Esophagus muscularis mucosa (tissue), 3 donors: ENCODE measurements around the gene POLK.

Experiments
- EP300 ChIP-seq: sonication (generic); formaldehyde crosslinking; IDR thresholded peaks from one replicate; pipeline ENCODE4 v1.6.1; 2017; ENCODE audit warnings: antibody characterized with exemption
- TF ChIP-seq, protein P1 (sequence below), 3 experiments: fragments of 200-600 bp in 2 of 3; fragments of 450-650 bp in 1 of 3; sonication (generic) in 2 of 3; IDR thresholded peaks; one replicate each; pipeline ENCODE4 v1.5.1; 2017 to 2019; ENCODE audit warnings: antibody characterized with exemption in 3 of 3, mild to moderate bottlenecking in 2 of 3, moderate library complexity in 1 of 3

DNA sequence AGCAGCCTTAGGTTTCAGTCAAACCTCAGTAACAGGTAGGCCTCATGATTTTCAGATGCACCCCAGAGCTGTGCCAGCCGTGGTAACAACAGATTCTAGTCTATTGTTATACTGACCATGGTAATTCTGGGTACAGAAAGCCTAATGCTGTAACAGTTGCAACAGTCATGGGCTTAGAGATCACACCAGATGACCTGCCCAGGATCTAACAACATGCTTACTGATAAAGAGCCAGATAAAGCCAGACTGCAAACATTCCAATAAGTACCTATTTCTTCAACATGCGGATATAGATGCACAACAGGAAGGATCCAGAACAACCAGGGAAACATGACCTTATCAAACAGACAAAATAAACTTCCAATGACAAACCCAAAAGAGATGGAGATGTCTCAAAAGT lies 43.1 kb upstream of the POLK start:
- TF ChIP-seq, protein P1, sequence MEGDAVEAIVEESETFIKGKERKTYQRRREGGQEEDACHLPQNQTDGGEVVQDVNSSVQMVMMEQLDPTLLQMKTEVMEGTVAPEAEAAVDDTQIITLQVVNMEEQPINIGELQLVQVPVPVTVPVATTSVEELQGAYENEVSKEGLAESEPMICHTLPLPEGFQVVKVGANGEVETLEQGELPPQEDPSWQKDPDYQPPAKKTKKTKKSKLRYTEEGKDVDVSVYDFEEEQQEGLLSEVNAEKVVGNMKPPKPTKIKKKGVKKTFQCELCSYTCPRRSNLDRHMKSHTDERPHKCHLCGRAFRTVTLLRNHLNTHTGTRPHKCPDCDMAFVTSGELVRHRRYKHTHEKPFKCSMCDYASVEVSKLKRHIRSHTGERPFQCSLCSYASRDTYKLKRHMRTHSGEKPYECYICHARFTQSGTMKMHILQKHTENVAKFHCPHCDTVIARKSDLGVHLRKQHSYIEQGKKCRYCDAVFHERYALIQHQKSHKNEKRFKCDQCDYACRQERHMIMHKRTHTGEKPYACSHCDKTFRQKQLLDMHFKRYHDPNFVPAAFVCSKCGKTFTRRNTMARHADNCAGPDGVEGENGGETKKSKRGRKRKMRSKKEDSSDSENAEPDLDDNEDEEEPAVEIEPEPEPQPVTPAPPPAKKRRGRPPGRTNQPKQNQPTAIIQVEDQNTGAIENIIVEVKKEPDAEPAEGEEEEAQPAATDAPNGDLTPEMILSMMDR (IDR thresholded peaks at IDR 0.05): no peak
- TF ChIP-seq EP300: no peak
